Activated naive CD4-positive, alpha-beta T cell treated with anti-CD3 and anti-CD28 coated beads, Interleukin-2, amount 50 U/mL, for 72 hours (primary cell): ENCODE data around the gene RAC3. TPM values are rescaled to one million over a fixed set of nuclear protein-coding genes. Genes with fewer than 3 reads are reported as not detected.

Experiments
- ATAC-seq, 2 donors: fragments of 150-1000 bp; cut with Tn5 transposase; 2 replicates each; pipeline ENCODE4 v1.10.0; 2021; ENCODE audit warnings: mild to moderate bottlenecking in 2 of 2, moderate library complexity in 2 of 2
- DNase-seq, 2 donors: peaks; one replicate each; pipeline ENCODE4 v3.0.0; 2021 to 2022; ENCODE audit warnings: low spot score in 2 of 2
- H3K27ac Mint-ChIP-seq, 2 donors: one replicate each; pipeline ENCODE4 v1.8.0; 2022; ENCODE audit warnings: mild to moderate bottlenecking in 2 of 2, mixed read lengths in 2 of 2
- H3K36me3 Mint-ChIP-seq, 2 donors: one replicate each; pipeline ENCODE4 v1.8.0; 2022; ENCODE audit warnings: mixed read lengths in 2 of 2
- H3K9me3 Mint-ChIP-seq, 2 donors: one replicate each; pipeline ENCODE4 v1.8.0; 2022; ENCODE audit warnings: mixed read lengths in 2 of 2
- total RNA-seq, 2 donors: library from RNA; stranded (reverse); gene quantifications; one replicate each; pipeline ENCODE4 v1.2.3, GENCODE V29; 2022

The RAC3 gene
- total RNA-seq, 2 donors from 2014 or later: 5.7 to 13.5 TPM

DNA sequence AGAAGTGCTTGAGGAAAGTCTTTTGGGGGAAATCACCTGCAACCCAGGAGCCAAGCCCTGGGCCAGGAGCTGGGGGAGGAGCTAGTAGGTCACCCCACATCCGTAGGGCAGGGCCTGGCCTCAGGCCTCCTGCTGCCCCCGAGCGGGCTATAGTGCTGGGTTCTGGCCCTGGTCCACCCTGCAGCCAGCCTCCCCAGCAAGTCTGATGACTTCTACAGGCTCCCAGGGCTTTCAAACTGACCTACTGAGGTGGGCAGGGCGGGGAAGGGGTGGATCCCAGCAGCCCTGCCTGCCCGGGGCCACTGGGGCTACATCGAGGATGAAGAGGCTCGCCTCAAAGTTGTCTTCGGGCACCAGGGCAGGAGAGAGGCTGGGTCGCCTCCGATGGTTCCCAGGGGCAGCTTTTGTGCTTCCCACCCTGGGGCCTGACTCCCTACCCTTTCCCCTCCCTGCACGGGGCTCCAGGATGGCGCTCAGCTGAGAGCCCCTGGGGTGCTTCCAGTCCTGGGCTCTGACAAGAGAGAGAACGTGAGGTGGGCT, 13.8 kb upstream of the RAC3 start:
- H3K9me3 Mint-ChIP-seq: no peaks in the 10 kb centered on the region
- no peaks in the 10 kb centered on the region for H3K36me3 Mint-ChIP-seq
- ATAC-seq: no peak
- H3K27ac Mint-ChIP-seq: peak overlapping the region in 1 of 2 donors; percentile 56
- no peak for DNase-seq

DNA sequence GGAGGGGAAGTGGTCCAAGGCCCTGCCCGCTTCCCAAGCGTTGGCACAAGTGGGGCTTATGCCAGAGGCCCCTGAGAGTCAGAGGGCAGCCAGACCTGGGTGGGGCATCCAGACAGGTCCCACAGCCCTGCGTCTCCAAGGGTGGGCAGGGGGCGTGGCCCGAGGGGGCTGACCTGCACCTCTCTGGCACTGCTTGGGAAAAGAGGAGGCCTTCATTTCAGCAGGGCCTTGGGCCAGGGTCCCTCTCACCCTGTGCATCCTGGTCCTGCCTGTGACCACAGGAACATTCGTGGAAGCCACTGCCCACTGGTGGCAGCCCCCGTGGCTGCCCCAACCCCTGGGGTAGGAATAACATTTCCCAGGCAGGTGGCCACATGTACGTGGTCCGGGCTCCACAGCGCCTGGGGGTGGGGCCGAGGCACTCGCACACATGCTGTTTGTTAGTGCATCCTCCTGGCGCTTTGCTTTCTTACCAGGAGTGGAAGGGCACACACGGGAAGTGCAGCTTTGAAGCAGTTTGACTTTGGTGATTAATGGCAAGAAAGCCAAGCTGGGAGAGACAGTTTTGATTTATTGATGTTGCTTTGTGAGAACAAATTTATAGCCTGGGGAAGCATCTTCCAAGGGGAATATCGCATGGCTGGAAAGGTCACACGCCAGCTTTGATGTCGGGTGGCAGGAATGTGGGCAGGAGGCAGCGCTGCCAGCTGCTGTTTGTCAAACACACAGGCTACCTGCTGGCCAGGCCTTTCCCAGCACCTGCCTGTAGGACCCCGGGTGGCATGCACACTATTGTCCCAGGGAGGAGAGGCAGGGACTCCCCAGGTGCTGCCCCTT, 13.1 kb upstream of the RAC3 start:
- no peaks in the 10 kb centered on the region for H3K9me3 Mint-ChIP-seq
- ATAC-seq: no peak
- no peaks in the 10 kb centered on the region for H3K36me3 Mint-ChIP-seq
- DNase-seq: no peak
- peak overlapping the region in 1 of 2 donors; percentile 56 for H3K27ac Mint-ChIP-seq

DNA sequence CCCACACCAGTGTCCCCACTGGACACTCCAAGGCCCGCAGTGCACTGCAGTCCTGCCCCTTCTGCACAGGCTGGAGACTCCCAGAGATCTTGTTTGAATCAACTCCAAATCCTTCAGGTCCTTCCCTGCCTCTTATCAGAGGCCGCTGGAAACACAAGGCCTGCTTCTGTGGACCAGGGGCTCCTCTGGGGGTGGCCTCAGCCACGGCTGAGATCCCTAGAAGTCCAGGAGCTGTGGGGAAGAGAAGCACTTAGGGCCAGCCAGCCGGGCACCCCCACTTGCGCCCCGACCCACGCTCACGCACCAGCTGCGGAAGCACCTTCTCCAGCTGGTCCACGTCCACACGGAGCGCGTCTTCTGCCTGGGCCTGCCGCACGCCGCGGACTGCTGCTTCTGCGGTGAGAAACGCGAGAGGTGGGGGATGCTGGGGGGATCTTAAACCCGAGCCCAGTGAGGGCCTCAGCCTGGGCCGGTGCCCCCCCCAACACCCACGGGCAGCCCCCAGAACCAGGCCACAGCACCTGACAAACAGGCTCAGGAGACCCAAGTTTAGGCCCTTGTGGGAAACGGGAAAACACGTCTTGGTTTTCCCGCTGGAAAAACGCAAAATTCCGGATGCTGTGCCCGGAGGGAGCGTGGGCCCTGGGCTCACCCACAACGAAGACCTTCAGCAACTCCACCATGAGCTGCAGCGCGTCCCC, 12.3 kb upstream of the RAC3 start:
- H3K36me3 Mint-ChIP-seq: no peaks in the 10 kb centered on the region
- no peak for ATAC-seq
- DNase-seq: no peak
- H3K9me3 Mint-ChIP-seq: no peaks in the 10 kb centered on the region
- H3K27ac Mint-ChIP-seq: no peak overlapping the region

DNA sequence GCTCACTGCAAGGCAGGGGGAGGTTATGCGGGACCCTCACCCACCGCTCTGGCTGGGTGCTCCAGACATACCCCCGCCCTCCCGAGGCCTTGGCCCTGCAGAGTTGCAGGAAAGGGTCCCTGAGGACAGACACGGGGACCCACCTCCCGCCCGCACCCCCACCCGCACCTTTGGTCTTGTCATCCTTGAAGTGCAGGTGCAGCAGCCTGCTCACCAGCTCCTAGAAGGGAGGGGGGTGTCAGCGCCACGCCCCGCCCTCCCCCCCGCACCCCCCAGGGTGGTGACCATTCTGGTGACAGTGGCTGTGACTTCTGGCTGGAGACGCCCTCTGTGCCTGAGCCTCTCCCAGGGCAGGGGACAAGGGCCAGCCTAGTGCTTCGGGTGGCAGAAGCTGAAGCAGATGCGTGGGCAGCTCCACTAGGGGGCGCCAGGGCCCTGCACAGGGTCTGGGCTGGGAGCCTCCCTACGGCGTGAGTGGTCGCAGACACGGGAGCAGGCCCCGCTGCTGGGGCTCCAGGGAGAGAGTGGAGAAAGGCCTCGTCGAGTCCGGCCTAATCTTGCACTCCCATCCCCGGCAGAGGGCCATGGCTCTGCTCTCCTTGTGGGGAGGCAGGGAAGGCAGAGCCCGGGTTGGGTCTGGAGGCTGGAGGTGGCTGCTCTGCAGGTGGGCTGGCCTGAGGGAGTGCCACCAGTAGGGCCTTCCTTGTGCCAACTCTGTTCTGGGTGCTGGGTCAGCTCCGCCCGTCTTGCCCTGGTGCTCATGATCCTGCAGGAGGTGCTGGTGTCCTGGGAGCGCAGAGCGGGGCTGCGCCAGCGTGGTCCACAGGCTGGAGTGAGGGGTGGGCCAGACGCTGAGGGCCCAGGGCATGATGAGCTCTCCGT, 11.5 kb upstream of the RAC3 start:
- Mint-ChIP-seq H3K36me3 (no peaks in the 10 kb centered on the region), H3K9me3 (no peaks in the 10 kb centered on the region), H3K27ac (no peak overlapping the region)
- ATAC-seq (no peak), DNase-seq (peak in 1 of 2 donors; percentile 87)

DNA sequence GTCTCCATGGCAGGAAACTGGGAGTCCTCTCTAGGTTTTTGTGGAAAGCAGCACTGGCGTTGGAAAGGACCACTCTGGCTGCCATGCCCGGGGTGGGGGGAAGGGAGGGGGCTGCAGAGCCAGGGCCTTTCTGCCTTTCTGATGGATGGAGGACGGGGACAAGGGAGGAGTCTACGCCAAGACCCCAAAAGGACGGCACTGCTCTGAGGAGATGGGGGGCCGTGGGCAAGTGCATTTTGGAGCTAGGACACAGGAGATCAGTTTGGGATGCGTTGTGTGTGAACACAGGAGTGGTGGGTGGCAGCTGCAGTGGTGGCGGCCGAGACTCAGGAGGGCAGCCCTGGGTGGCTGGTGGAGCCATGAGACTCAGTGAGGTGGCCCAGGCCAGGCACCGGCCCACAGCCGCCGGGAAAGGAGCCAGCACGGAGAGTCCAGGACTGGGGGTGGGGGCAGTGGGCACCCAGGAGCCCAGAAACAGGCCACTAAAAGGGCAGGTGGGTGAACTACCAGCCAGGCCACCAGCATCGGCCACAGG, 10.8 kb upstream of the RAC3 start:
- DNase-seq (no peak), ATAC-seq (no peak)
- Mint-ChIP-seq H3K36me3 (no peaks in the 10 kb centered on the region), H3K9me3 (no peaks in the 10 kb centered on the region), H3K27ac (no peak overlapping the region)

DNA sequence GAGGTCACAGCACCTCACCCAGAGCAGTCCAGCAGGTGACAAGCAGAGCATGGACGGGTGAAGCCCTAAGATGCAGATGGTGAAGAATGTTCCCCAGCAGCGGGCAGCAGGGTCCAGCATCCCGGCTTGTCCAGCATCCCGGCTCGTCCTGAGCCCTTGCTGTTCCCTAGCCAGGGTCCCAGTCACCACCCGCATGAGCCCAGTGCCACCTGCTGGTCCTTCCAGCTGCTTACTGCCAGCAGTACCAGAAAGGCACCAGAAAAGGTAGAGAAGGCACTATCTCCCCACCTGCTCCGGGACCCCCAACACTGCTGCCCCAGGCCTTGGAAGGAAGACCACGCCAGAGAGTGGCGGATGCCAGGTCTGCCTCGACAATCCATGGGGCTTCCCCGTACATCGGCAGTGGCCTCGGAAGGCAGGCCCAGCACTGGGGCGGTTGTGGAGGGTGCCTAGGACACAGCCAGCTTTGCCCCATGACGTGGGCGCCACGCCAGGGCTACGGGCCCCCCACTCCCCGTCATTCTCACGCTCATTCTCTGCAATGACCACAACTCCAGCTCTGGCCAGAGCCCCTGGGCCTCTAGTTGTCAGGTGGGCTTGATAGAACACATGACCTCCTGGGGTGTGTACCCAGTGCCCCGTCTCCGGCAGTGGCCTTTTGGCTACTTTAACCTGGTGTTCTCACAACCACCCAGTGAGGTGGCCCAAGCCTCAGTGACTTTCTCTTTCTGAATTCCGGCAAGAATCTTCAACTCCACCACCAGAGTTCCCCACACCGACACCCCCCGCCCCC, 10.2 kb upstream of the RAC3 start:
- peak in 1 of 2 donors; percentile 64 for DNase-seq
- ATAC-seq: no peak
- H3K36me3 Mint-ChIP-seq: no peaks in the 10 kb centered on the region
- peak overlapping the region in 1 of 2 donors; percentile 84 for H3K27ac Mint-ChIP-seq
- no peaks in the 10 kb centered on the region for H3K9me3 Mint-ChIP-seq

DNA sequence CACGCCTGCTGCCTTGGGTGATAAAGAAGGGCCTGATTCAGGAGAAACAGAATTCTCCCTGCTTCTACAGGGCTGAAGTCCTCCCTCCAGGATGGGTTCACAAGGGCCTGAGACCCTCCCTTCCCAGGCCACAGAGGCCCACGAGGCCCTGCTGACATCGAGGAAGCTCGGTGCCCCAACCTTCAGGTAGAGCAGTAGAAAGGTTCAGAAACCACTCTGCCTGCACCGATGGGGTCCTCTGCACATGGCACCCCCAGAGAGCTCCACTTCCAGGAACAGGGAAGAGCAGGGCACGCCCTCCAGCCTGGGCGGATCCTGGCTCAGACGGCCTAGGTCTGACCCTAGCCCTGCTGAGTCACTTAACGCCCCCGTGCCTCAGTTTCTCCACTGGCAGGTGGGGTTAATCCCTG, 9.6 kb upstream of the RAC3 start:
- Mint-ChIP-seq H3K36me3 (no peaks in the 10 kb centered on the region), H3K9me3 (no peaks in the 10 kb centered on the region), H3K27ac (peak overlapping the region in 1 of 2 donors; percentile 84)
- DNase-seq (no peak), ATAC-seq (no peak)

DNA sequence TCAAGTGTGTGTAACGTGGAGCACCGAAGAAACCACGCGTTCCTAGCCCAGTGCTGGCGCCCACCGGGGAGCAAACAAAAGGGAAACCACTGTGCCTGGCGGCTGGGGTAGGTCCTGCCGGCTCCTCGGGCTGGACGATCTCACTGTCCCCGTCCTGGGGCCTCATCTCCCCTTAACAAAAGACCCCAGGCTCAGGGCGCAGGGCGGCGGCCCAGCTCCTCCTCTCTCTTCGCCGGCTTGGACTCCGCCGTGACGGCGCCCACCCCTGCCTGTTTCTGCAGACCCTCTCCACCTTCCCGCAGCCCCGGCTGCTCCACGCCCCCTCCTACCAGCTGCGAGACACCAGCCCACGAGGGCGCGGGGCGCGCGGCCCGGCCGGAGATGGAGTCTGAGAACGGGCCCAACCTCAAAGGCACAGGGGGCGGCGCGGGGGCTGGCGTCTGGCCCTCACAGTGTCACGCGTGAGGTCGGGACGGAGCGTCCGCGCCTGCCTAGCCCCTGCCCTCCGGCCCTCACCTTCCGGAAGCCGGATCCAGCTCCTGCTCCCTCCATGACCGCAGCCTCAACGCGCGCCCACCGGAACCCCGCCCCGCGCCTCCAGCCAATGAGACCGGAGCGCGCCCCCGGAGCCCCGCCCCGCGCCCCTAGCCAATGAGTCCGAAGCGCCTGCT, 9.0 kb upstream of the RAC3 start, which contains the start of gene CENPX:
Gene CENPX, minus strand, starts transcription at position 569 of the 671 bp plus-strand sequence. Its CDS starts 17 bp downstream, at position 552.
- DNase-seq: no peak
- ATAC-seq: no peak
- Mint-ChIP-seq H3K27ac (peak within 1 kb of the TSS in 1 of 2 donors; percentile 84), H3K36me3 (no peaks in the 10 kb centered on the region), H3K9me3 (no peaks in the 10 kb centered on the region)

DNA sequence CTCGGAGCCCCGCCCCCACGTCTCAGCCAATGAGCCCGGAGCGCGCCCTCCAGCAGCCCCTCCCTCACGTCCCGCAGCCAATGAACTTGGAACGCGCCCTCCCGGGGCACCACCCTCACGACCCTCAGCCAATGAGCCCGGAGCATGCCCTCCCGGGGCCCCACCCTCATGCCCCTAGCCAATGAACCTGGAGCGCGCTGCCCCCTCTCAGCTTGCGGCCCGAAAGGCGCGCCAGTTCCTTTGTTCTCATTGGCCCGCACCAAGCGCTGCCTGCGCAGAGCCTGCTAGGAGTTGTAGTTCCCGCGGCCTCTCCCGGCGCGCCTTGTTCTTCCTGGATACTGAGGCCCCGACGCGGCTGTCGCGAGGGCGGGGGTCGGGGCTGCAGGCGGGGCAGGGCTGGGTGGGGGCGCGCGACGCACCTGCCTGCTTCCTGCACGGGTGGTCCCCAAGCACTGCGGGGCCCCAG, 8.5 kb upstream of the RAC3 start, which contains the start of gene LRRC45:
Gene LRRC45, plus strand, starts transcription at position 325 of the 466 bp plus-strand sequence. CDS start 339 bp downstream, outside the sequence.
- DNase-seq (peak; percentile 100), ATAC-seq (peak; percentile 94)
- Mint-ChIP-seq H3K27ac (peak within 1 kb of the TSS in 1 of 2 donors; percentile 84), H3K9me3 (no peaks in the 10 kb centered on the region), H3K36me3 (no peaks in the 10 kb centered on the region)

DNA sequence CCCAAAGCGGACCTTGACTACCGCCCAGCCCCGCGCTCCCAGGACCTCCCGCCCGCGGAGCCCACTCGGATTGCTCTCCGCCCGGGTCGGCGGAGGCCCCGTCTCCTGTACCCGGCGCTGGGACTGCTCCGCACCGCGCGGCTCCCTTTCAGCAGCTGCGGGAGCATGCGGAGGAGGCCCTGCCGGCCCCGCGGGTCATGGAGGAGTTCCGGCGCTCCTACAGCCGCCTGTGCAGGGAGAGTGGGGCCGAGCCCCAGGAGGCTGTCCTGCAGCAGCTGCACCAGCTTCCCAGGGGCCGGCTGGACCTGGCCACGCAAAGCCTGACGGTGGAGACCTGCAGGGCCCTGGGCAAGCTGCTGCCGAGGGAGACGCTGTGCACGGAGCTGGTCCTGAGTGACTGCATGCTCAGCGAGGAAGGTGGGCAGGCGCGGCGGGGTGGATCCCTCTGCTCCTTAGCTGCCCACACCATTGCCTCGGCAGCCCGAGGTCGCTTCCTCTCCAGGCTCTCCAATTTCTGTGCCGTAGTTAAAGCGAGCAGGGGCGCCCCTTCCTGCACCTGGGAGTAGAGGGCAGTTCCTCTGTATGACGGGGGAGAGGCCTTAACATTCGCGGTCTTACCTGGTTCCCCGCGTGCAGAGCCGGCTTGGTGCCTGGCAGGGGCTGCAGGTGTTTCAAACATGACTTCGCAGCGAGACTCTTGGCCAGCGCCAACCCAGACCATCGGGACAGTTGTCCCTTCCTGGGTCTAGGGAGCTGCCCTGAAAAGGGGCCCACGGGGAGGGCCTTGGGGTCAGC, 7.8 kb upstream of the RAC3 start:
- no peaks in the 10 kb centered on the region for H3K36me3 Mint-ChIP-seq
- ATAC-seq (no peak), DNase-seq (peak in 1 of 2 donors; percentile 41)
- no peaks in the 10 kb centered on the region for H3K9me3 Mint-ChIP-seq
- peak overlapping the region in 1 of 2 donors; percentile 41 for H3K27ac Mint-ChIP-seq

DNA sequence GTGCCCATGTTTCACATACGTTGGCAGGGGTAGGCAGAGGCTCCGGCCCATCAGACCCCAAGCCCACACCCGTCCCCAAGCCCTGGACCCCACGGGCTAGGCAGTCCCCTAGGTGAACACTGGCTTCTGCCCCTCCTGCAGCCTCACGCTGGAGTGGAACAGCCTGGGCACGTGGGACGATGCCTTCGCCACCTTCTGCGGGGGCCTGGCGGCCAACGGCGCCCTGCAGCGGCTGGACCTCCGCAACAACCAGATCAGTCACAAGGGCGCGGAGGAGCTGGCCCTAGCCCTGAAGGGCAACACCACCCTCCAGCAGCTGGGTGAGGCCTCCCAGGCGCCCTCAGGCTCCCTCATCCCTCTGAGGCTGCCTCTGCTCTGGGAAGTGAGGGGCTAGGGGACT, 6.6 kb upstream of the RAC3 start:
- no peak for ATAC-seq
- DNase-seq: no peak
- no peaks in the 10 kb centered on the region for H3K9me3 Mint-ChIP-seq
- no peak overlapping the region for H3K27ac Mint-ChIP-seq
- H3K36me3 Mint-ChIP-seq: no peaks in the 10 kb centered on the region

DNA sequence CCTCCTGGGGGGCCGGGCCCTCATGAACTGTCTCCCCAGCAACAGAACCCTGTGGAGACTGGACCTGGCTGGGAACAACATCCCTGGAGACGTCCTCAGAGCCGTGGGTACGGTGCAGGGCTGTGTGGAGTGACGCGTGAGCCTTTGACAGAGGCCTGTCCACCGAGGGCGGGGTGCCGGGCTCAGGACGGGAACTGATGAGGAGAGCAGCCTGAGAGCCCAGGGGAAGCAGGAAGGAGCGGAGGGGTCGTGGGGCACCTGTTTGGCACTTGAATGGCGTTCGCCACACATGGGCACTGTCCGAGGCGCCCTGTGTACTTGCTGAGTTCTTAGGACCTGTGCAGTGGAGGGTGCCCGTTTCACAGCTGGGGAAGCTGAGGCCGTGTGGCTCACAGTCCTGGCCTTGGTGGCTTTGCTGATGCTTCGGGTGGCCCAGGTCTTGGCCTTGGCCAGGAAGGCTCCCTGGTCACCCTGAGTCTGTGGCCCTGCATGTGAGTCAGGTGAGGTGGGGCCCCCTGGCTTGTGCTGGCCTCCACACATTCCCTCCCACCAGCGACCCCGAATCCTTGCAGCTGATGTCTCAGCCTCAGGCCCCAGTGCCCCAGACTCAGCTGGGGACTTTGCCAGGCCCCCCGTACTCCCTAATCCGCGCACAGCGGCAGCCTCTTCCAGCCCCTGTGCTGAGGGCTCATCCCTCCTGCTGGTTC, 5.9 kb upstream of the RAC3 start:
- Mint-ChIP-seq H3K36me3 (no peaks in the 10 kb centered on the region), H3K9me3 (no peaks in the 10 kb centered on the region), H3K27ac (no peak overlapping the region)
- DNase-seq (no peak), ATAC-seq (no peak)

DNA sequence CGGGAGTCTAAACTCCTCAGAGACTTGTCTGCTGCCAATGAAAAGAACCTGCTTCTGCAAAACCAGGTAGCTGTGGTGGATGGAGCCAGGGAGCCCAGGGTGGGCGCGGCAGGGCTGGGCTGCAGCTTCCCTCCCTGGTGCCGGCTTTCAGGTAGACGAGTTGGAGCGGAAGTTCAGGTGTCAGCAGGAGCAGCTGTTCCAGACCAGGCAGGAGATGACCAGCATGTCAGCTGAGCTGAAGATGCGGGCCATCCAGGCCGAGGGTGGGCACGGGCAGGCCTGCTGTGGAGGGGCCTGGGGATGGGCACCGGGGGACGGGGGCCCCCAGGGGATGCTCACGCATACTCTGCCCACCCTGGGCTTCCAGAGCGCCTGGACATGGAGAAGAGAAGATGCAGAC, 3.2 kb upstream of the RAC3 start:
- Mint-ChIP-seq H3K27ac (no peak overlapping the region), H3K36me3 (no peaks in the 10 kb centered on the region), H3K9me3 (no peaks in the 10 kb centered on the region)
- DNase-seq (no peak), ATAC-seq (no peak)

DNA sequence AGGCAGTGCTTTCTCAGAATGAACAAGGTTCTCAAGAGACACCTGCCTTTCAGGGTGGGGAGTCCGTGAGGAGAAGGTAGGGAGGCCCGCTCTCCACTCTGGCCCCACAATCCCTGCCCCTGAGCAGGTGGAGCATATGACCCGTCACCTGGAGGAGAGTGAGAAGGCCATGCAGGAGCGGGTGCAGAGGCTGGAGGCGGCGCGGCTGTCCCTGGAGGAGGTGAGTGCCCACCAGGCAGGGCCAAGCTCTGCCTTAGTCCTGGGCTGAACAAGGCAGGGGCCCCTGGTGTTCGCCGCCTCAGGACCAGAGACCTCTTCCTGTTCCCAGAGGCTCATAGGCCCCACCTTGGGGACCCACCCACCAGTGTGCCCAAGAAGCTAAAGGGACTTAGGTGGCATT, 2.5 kb upstream of the RAC3 start:
- Mint-ChIP-seq H3K27ac (no peak overlapping the region), H3K9me3 (no peaks in the 10 kb centered on the region), H3K36me3 (no peaks in the 10 kb centered on the region)
- no peak for DNase-seq
- no peak for ATAC-seq
